Measurements from ENCODE around the gene PLET1.

Gene PLET1

GRCh38 chr11:112292785-112293407, 32.2 kb upstream of the PLET1 start:
- TF ChIP-seq SUZ12 (IDR thresholded peaks at IDR 0.05; ENCODE audit: extremely low read depth, insufficient read depth, insufficient read length) (no peak), YY1 (IDR thresholded peaks at IDR 0.05; ENCODE audit: insufficient read depth, insufficient read length) (no peak), ZNF274 (IDR thresholded peaks at IDR 0.05; ENCODE audit: low read depth, low read length) (no peak)
- Histone ChIP-seq H3K9ac (ENCODE audit: insufficient read length, low read depth) (no peak overlapping the region), H3K4me1 (ENCODE audit: insufficient read depth, insufficient read length) (no peaks in the 10 kb centered on the region), H3K9me3 (ENCODE audit: insufficient read depth, low read length) (no peaks in the 10 kb centered on the region), H3K27me3 (ENCODE audit: insufficient read depth, insufficient read length) (peaks cover 10% of the 10 kb centered on the region), H3K36me3 (ENCODE audit: insufficient read depth, insufficient read length, low read length) (no peaks in the 10 kb centered on the region), H3K4me3 (ENCODE audit: insufficient read length, low read depth) (no peak overlapping the region)
- DNase-seq (ENCODE audit: low read depth, low spot score) = no peak

DNA sequence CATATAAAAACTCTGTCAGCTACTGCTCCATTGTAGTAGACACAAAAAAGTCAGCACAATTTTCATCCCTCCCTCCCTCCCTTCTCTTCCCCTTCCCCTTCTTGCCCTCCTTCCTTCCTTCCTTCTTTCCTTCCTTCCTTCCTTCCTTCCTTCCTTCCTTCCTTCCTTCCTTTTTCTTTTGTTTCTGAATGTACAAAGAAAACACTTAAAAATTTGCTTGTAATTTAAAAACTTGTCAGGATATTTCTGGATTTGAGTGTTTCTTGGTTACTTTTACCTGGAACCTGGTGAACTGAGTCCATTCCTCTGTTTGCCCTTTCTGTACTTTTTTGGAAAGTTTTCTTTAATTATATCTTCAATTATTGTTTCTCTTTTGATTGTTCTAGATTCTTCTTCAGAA, 31.5 kb upstream of the PLET1 start:
- Histone ChIP-seq H3K4me3 (ENCODE audit: insufficient read length, low read depth) (no peak overlapping the region), H3K4me1 (ENCODE audit: insufficient read depth, insufficient read length) (no peaks in the 10 kb centered on the region), H3K9ac (ENCODE audit: insufficient read length, low read depth) (no peak overlapping the region), H3K9me3 (ENCODE audit: insufficient read depth, low read length) (no peaks in the 10 kb centered on the region), H3K27me3 (ENCODE audit: insufficient read depth, insufficient read length) (peaks cover 10% of the 10 kb centered on the region), H3K36me3 (ENCODE audit: insufficient read depth, insufficient read length, low read length) (no peaks in the 10 kb centered on the region)
- TF ChIP-seq ZNF274 (IDR thresholded peaks at IDR 0.05; ENCODE audit: low read depth, low read length) = no peak
- no peak for TF ChIP-seq YY1 (IDR thresholded peaks at IDR 0.05; ENCODE audit: insufficient read depth, insufficient read length)
- no peak for TF ChIP-seq SUZ12 (IDR thresholded peaks at IDR 0.05; ENCODE audit: extremely low read depth, insufficient read depth, insufficient read length)
- no peak for DNase-seq (ENCODE audit: low read depth, low spot score)

DNA sequence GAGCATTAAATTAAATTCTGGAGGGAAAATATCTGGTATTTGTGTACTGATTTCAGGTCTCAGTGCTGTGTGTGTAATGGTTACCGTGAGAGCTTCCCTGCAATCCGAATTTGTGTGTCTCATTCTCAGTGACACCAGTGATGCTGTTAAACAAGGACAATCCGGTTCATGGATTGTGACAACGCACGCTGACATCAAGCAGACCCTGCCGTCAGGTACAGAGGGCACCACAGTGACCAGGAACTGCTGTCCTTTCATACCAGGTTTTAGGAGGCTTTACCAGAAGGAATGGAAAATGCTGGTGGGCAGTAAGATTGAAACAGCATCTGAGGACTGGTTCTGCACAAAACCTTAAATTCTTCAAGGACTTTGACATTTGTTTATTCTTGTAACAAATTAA, 30.5 kb upstream of the PLET1 start:
- Histone ChIP-seq H3K27me3 (ENCODE audit: insufficient read depth, insufficient read length) (peaks cover 10% of the 10 kb centered on the region), H3K9me3 (ENCODE audit: insufficient read depth, low read length) (no peaks in the 10 kb centered on the region), H3K36me3 (ENCODE audit: insufficient read depth, insufficient read length, low read length) (no peaks in the 10 kb centered on the region), H3K4me3 (ENCODE audit: insufficient read length, low read depth) (no peak overlapping the region), H3K9ac (ENCODE audit: insufficient read length, low read depth) (no peak overlapping the region), H3K4me1 (ENCODE audit: insufficient read depth, insufficient read length) (no peaks in the 10 kb centered on the region)
- DNase-seq (ENCODE audit: low read depth, low spot score) = no peak
- TF ChIP-seq ZNF274 (IDR thresholded peaks at IDR 0.05; ENCODE audit: low read depth, low read length) (no peak), SUZ12 (IDR thresholded peaks at IDR 0.05; ENCODE audit: extremely low read depth, insufficient read depth, insufficient read length) (no peak), YY1 (IDR thresholded peaks at IDR 0.05; ENCODE audit: insufficient read depth, insufficient read length) (no peak)

GRCh38 chr11:112290493-112290850, 29.8 kb upstream of the PLET1 start:
- Histone ChIP-seq H3K4me1 (ENCODE audit: insufficient read depth, insufficient read length) (peaks cover 3% of the 10 kb centered on the region), H3K36me3 (ENCODE audit: insufficient read depth, insufficient read length, low read length) (no peaks in the 10 kb centered on the region), H3K4me3 (ENCODE audit: insufficient read length, low read depth) (peak overlapping the region; percentile 58), H3K9me3 (ENCODE audit: insufficient read depth, low read length) (no peaks in the 10 kb centered on the region), H3K27me3 (ENCODE audit: insufficient read depth, insufficient read length) (peaks cover 10% of the 10 kb centered on the region), H3K9ac (ENCODE audit: insufficient read length, low read depth) (peak overlapping the region; percentile 79)
- no peak for DNase-seq (ENCODE audit: low read depth, low spot score)
- no peak for TF ChIP-seq YY1 (IDR thresholded peaks at IDR 0.05; ENCODE audit: insufficient read depth, insufficient read length)
- no peak for TF ChIP-seq SUZ12 (IDR thresholded peaks at IDR 0.05; ENCODE audit: extremely low read depth, insufficient read depth, insufficient read length)
- TF ChIP-seq ZNF274 (IDR thresholded peaks at IDR 0.05; ENCODE audit: low read depth, low read length) = no peak

DNA sequence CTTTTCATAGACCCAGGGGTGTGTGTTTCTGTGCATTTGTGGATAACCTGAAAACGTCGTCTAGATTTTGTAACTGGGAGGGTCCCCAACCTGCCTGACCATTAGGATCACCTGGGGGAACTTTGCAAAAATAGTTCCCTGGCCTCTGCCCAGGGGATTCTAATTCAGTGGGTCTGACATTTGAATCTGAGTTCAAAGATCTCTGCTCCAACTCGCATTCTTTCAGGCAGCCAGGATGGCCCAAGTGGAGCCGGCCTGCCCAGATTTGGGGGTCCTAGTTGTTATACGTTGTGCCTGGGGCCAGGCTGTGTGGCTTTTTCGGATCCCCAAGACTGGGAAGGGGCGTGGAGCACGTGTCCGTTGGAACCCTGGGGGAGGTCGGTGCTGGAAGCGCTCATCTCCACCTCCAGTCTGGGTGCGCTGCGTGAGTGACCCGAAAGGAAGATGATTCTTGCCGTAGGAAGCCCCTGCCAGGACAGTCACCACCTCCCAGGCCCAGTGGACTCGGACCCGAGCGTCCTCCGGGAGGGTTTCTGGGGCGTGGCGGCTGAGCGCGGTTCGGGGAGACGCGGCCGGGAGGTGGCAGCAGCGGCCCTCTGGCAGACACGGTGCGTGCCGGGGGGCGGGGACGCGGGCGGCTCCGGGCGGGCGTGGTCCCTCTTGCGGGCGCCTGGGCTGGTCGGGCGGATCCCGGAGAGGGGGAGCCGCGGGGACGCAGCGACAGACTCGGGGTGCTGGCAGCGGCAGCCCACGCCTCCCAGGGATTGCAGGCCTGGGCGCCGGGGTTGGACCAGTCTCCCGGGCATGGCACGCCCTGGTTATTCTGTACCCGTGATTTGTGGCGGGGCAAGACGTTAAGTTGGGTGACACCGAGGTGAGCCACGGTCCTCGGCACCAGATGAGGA, 29.2 kb upstream of the PLET1 start:
- peak overlapping the region; percentile 58 for H3K4me3 ChIP-seq (ENCODE audit: insufficient read length, low read depth)
- TF ChIP-seq SUZ12 (IDR thresholded peaks at IDR 0.05; ENCODE audit: extremely low read depth, insufficient read depth, insufficient read length) (no peak), YY1 (IDR thresholded peaks at IDR 0.05; ENCODE audit: insufficient read depth, insufficient read length) (no peak), ZNF274 (IDR thresholded peaks at IDR 0.05; ENCODE audit: low read depth, low read length) (no peak)
- H3K27me3 ChIP-seq (ENCODE audit: insufficient read depth, insufficient read length) = peaks cover 10% of the 10 kb centered on the region
- no peaks in the 10 kb centered on the region for H3K36me3 ChIP-seq (ENCODE audit: insufficient read depth, insufficient read length, low read length)
- DNase-seq (ENCODE audit: low read depth, low spot score) = peak; percentile 39
- no peaks in the 10 kb centered on the region for H3K9me3 ChIP-seq (ENCODE audit: insufficient read depth, low read length)
- H3K9ac ChIP-seq (ENCODE audit: insufficient read length, low read depth) = peak overlapping the region; percentile 79
- H3K4me1 ChIP-seq (ENCODE audit: insufficient read depth, insufficient read length) = peaks cover 3% of the 10 kb centered on the region

DNA sequence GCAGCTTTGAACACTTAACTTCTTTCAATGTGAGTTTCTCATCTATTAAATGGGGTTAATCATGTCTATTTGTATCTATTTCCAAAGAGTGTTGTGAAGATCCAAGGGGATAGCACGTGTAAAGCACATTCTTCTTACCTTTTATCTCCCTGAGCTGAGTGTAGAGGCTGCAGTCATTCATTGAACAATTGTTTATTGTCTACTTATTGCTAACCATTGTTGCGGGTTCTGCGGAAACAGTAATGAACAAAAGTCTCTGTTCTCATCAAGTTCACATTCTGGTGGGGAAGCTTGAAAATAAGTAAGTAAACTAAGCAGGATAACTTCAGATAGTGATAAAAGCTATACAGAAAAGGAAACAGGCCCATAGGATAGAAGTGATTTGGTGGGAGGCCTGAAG, 27.4 kb upstream of the PLET1 start:
- Histone ChIP-seq H3K4me3 (ENCODE audit: insufficient read length, low read depth) (no peak overlapping the region), H3K27me3 (ENCODE audit: insufficient read depth, insufficient read length) (peaks cover 10% of the 10 kb centered on the region), H3K9me3 (ENCODE audit: insufficient read depth, low read length) (no peaks in the 10 kb centered on the region), H3K36me3 (ENCODE audit: insufficient read depth, insufficient read length, low read length) (no peaks in the 10 kb centered on the region), H3K9ac (ENCODE audit: insufficient read length, low read depth) (no peak overlapping the region), H3K4me1 (ENCODE audit: insufficient read depth, insufficient read length) (peaks cover 3% of the 10 kb centered on the region)
- DNase-seq (ENCODE audit: low read depth, low spot score) = no peak
- TF ChIP-seq SUZ12 (IDR thresholded peaks at IDR 0.05; ENCODE audit: extremely low read depth, insufficient read depth, insufficient read length) = no peak
- no peak for TF ChIP-seq ZNF274 (IDR thresholded peaks at IDR 0.05; ENCODE audit: low read depth, low read length)
- no peak for TF ChIP-seq YY1 (IDR thresholded peaks at IDR 0.05; ENCODE audit: insufficient read depth, insufficient read length)

DNA sequence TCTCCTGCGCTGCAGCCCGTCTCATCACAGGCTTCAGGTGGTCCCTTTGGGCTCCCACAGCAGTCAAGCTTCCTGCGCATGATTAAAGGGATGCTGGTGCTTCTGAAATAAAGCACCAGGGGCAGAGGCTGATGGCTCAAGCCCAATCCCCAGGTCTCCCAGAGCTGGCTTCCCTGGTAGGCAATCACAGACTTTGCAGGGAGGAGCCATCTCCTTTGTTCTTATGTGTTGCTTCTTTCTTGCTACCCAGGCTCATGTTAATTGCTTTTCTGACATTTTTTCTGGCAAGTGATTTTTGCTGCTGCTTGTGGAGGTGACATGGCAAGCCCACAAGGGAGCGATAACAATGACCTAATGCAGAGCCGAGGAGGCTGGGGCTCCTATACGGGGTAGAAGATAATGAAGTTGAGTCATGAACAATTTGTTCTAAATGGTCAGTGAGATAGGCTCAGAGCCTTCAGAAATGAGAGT, 25.2 kb upstream of the PLET1 start:
- no peak for DNase-seq (ENCODE audit: low read depth, low spot score)
- Histone ChIP-seq H3K4me3 (ENCODE audit: insufficient read length, low read depth) (no peak overlapping the region), H3K36me3 (ENCODE audit: insufficient read depth, insufficient read length, low read length) (no peaks in the 10 kb centered on the region), H3K9me3 (ENCODE audit: insufficient read depth, low read length) (no peaks in the 10 kb centered on the region), H3K4me1 (ENCODE audit: insufficient read depth, insufficient read length) (peaks cover 3% of the 10 kb centered on the region), H3K27me3 (ENCODE audit: insufficient read depth, insufficient read length) (peaks cover 10% of the 10 kb centered on the region), H3K9ac (ENCODE audit: insufficient read length, low read depth) (no peak overlapping the region)
- TF ChIP-seq SUZ12 (IDR thresholded peaks at IDR 0.05; ENCODE audit: extremely low read depth, insufficient read depth, insufficient read length) = no peak
- no peak for TF ChIP-seq ZNF274 (IDR thresholded peaks at IDR 0.05; ENCODE audit: low read depth, low read length)
- TF ChIP-seq YY1 (IDR thresholded peaks at IDR 0.05; ENCODE audit: insufficient read depth, insufficient read length) = no peak
